Endothelial cell of umbilical vein (primary cell): ENCODE measurements around the gene SUFU. TPM values are rescaled to one million over a fixed set of nuclear protein-coding genes. Genes with fewer than 3 reads are reported as not detected.

Experiments
- BruUV-seq: library from RNA; stranded (reverse); fragments of 400-500 nt; replicated peaks from 2 replicates; lab custom pipeline; 2021; lab: Mats Ljungman, UMichigan
- CTCF ChIA-PET: fragments of 300-600, 350-600 bp; sonication (Branson Sonifier 250); formaldehyde crosslinking; loops from one replicate; lab custom pipeline; 2021; ENCODE audit warnings: antibody characterized with exemption, inconsistent platforms; lab: Charles Lee
- POLR2A ChIA-PET: fragments of 300-600, 350-600 bp; sonication (Branson Sonifier 250); formaldehyde crosslinking; loops from one replicate; lab custom pipeline; 2021; ENCODE audit warnings: antibody characterized with exemption, inconsistent platforms; lab: Charles Lee
- DNase-seq: peaks from one replicate; pipeline ENCODE4 v3.0.0-alpha.2; 2011; ENCODE audit warnings: low read depth, low spot score
- FAIRE-seq: peaks from 2 replicates; lab custom pipeline; 2011; peaks lifted over from hg19 to GRCh38; lab: Jason Lieb, UNC
- H2AFZ ChIP-seq: 2 replicates; pipeline ENCODE4 v1.6.0; 2012; ENCODE audit warnings: low read depth, low read length, control low read depth, inconsistent platforms
- H3K27ac ChIP-seq: 2 replicates; pipeline ENCODE4 v1.5.1; 2011; ENCODE audit warnings: low read depth, mild to moderate bottlenecking, control low read depth, low read length, moderate library complexity; ENCODE audit not compliant: insufficient read depth
- H3K27me3 ChIP-seq, 2 experiments: 2 replicates each; pipeline versions ENCODE4 v1.6.0 to v1.6.1; 2011; ENCODE audit warnings: low read length in 2 of 2, mixed read lengths in 1 of 2; ENCODE audit not compliant: control insufficient read depth in 2 of 2, insufficient read depth in 2 of 2
- H3K36me3 ChIP-seq, 2 experiments: 2 replicates in 1 of 2; 3 replicates in 1 of 2; pipeline ENCODE4 v1.5.1; 2011; ENCODE audit warnings: low read length in 2 of 2, mild to moderate bottlenecking in 1 of 2, moderate library complexity in 1 of 2; ENCODE audit not compliant: control insufficient read depth in 2 of 2, insufficient read depth in 2 of 2; ENCODE audit errors: extremely low read depth in 1 of 2
- H3K4me1 ChIP-seq: 3 replicates; pipeline ENCODE4 v1.5.1; 2011; ENCODE audit warnings: mild to moderate bottlenecking, low read length; ENCODE audit not compliant: control insufficient read depth, insufficient read depth; ENCODE audit errors: extremely low read depth
- H3K4me2 ChIP-seq: 2 replicates; pipeline ENCODE4 v1.6.1; 2011; ENCODE audit warnings: low read length, control low read depth, mixed read lengths; ENCODE audit not compliant: insufficient read depth
- H3K4me3 ChIP-seq, 3 experiments: fragments of 200-600 bp in 1 of 3; sonication (generic), shearing (Covaris generic) in 1 of 3; replicated peaks in 1 of 3; 2 replicates each; pipeline ENCODE4 v1.5.1; 2011 to 2016; ENCODE audit warnings: control low read depth in 3 of 3, low read length in 3 of 3, mild to moderate bottlenecking in 2 of 3, inconsistent platforms in 1 of 3, low read depth in 1 of 3, moderate library complexity in 1 of 3; ENCODE audit not compliant: insufficient read depth in 1 of 3
- H3K79me2 ChIP-seq: 2 replicates; pipeline ENCODE4 v1.6.0; 2012; ENCODE audit warnings: low read length, inconsistent platforms; ENCODE audit not compliant: control insufficient read depth, insufficient read depth
- H3K9ac ChIP-seq: replicated peaks from 2 replicates; pipeline ENCODE3; 2011; ENCODE audit warnings: low read length, control low read depth; ENCODE audit not compliant: insufficient read depth; ENCODE audit errors: extremely low read depth
- H3K9me1 ChIP-seq: replicated peaks from 3 replicates; pipeline ENCODE4 v1.6.0; 2011; ENCODE audit warnings: mild to moderate bottlenecking, low read length; ENCODE audit not compliant: control insufficient read depth, insufficient read depth; ENCODE audit errors: extremely low read depth
- H3K9me3 ChIP-seq: replicated peaks from 2 replicates; pipeline ENCODE4 v1.5.1; 2012; ENCODE audit warnings: low read length, inconsistent platforms; ENCODE audit not compliant: control insufficient read depth, insufficient read depth
- H4K20me1 ChIP-seq: replicated peaks from 2 replicates; pipeline ENCODE3; 2011; ENCODE audit warnings: mild to moderate bottlenecking, low read length; ENCODE audit not compliant: control insufficient read depth, insufficient read depth; ENCODE audit errors: extremely low read depth
- EZH2 ChIP-seq: IDR thresholded peaks from 2 replicates; pipeline ENCODE4 v1.6.1; 2012; ENCODE audit warnings: borderline replicate concordance, low read depth, mild to moderate bottlenecking, moderate library complexity, low read length, inconsistent platforms; ENCODE audit not compliant: severe bottlenecking
- FOS ChIP-seq: IDR thresholded peaks from 2 replicates; pipeline ENCODE4 v1.6.1; 2011; ENCODE audit warnings: mild to moderate bottlenecking, low read length, moderate library complexity, borderline replicate concordance; ENCODE audit not compliant: insufficient read depth
- dilution Hi-C: fragments of 300-500 bp; cut with MboI; formaldehyde crosslinking; loops from one replicate; pipeline ENCODE4 v1.15.0; 2019; ENCODE audit warnings: low sequenced_read_pairs; ENCODE audit not compliant: extremely low pct_ligation_motif_present
- intact Hi-C: fragments of 100-400 bp; cut with micrococcal nuclease; formaldehyde crosslinking; loops from one replicate; pipeline ENCODE4 v1.10.0; 2022
- polyA plus RNA-seq, 4 experiments: library from polyadenylated mRNA; depleted of rRNA in 3 of 4; stranded (reverse) in 3 of 4; unstranded in 1 of 4; fragments of >200 nt; gene quantifications; 2 replicates each; pipeline versions ENCODE4 v1.2.1 to v1.2.3, GENCODE V29; 2011 to 2012; ENCODE audit warnings: missing spikeins in 1 of 4
- total RNA-seq: library from RNA; stranded (reverse); gene quantifications from 2 replicates; pipeline ENCODE4 v1.2.3, GENCODE V29; 2021
- TF ChIP-seq, protein P1 (sequence below), 2 donors: IDR thresholded peaks; 1 replicate in 1 of 2; 2 replicates in 1 of 2; pipeline ENCODE4 v1.5.1; 2011; ENCODE audit warnings: low read length in 2 of 2, mild to moderate bottlenecking in 2 of 2, moderate library complexity in 2 of 2, control low read depth in 1 of 2, inconsistent platforms in 1 of 2, low read depth in 1 of 2; ENCODE audit not compliant: insufficient read depth in 1 of 2; ENCODE audit errors: extremely low read depth in 1 of 2
- TF ChIP-seq, protein P2 (sequence below): IDR thresholded peaks from 2 replicates; pipeline ENCODE4 v1.6.1; 2011; ENCODE audit not compliant: insufficient read depth, insufficient read length

The SUFU gene
- total and polyA plus RNA-seq, 2 donors (not counting 3 experiments of a cell fraction or from before 2014, with no cell fraction given), result 10.1 to 16.3 TPM

GRCh38 chr10:102678842-102679289 lies 175.1 kb downstream of the SUFU start:
- peak; percentile 88 for FAIRE-seq
- H3K4me1 ChIP-seq, result peaks cover under 1% of the 10 kb centered on the region
- POLR2A ChIA-PET, result no interaction called here

More at GRCh38 chr10:102678842-102679289, 175.1 kb downstream of the SUFU start:
- no TSS peak for BruUV-seq
- no peak overlapping the region for H3K9ac ChIP-seq
- H3K27ac ChIP-seq, result no peak overlapping the region
- H3K27me3 ChIP-seq, result no peaks in the 10 kb centered on the region
- dilution Hi-C loops (no loop called here), intact Hi-C loops (loop anchor here (1.0 to 2.0 kb wide), 2 partner anchors 34 to 222 kb away; no protein-coding TSS in a partner anchor)
- H3K4me2 ChIP-seq, result no peak overlapping the region
- CTCF ChIA-PET, result interaction anchor here (0.6 to 8.1 kb wide), 20 partner anchors 9 to 376 kb away, joined by 3 to 75 read pairs (median 4); partner anchors contain the start of genes ARL3 and AS3MT
- no peak for TF ChIP-seq FOS
- TF ChIP-seq, protein P1, sequence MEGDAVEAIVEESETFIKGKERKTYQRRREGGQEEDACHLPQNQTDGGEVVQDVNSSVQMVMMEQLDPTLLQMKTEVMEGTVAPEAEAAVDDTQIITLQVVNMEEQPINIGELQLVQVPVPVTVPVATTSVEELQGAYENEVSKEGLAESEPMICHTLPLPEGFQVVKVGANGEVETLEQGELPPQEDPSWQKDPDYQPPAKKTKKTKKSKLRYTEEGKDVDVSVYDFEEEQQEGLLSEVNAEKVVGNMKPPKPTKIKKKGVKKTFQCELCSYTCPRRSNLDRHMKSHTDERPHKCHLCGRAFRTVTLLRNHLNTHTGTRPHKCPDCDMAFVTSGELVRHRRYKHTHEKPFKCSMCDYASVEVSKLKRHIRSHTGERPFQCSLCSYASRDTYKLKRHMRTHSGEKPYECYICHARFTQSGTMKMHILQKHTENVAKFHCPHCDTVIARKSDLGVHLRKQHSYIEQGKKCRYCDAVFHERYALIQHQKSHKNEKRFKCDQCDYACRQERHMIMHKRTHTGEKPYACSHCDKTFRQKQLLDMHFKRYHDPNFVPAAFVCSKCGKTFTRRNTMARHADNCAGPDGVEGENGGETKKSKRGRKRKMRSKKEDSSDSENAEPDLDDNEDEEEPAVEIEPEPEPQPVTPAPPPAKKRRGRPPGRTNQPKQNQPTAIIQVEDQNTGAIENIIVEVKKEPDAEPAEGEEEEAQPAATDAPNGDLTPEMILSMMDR (IDR thresholded peaks at IDR 0.05; ENCODE audit: extremely low read depth in 1 of 2, insufficient read depth in 1 of 2, low read depth in 1 of 2, low read length in 2 of 2), result peak; percentile 77 to 94
- no peak for TF ChIP-seq EZH2
- TF ChIP-seq, protein P2, sequence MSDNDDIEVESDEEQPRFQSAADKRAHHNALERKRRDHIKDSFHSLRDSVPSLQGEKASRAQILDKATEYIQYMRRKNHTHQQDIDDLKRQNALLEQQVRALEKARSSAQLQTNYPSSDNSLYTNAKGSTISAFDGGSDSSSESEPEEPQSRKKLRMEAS, result no peak
- H3K36me3 ChIP-seq, result no peaks in the 10 kb centered on the region
- H3K79me2 ChIP-seq, result no peaks in the 10 kb centered on the region
- peak; percentile 68 for DNase-seq
- H3K9me1 ChIP-seq, result no peaks in the 10 kb centered on the region
- H3K9me3 ChIP-seq, result no peaks in the 10 kb centered on the region
- no peak overlapping the region for H3K4me3 ChIP-seq
- no peaks in the 10 kb centered on the region for H4K20me1 ChIP-seq
- H2AFZ ChIP-seq, result peak overlapping the region; percentile 30
